ENCODE results near the gene UQCC2.

UQCC2 gene

DNA sequence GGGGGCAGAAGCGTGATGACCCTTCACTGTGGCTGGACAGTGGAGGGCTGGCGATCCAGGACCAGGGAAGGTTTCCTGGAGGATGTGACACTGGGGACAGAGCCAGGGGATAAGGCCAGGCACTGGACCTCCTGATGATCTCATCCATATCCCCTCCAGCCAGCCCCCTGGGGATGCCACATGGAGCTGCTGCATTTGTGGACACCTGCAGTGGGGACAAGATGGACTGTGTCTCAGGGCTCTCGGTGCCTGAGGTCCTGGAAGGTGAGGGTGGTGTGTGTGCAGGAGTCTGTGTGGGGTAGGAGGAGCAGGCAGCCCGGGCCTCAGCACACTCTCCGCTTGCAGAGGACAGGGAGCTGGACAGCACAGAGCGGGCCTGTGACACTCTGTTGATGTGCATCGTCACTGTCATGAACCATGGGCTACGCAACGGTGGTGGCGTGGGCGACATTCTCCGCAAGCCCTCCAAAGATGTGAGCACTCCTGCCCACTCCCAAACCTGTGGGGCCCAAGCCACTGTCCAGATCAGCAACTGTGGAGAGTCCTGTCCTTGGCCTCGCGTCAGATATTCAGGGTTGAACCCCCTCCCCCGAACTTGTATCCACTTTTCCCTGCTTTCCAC is 19.9 kb downstream of the UQCC2 start:
- DNase-seq (ENCODE audit: low read depth) = no peak

DNA sequence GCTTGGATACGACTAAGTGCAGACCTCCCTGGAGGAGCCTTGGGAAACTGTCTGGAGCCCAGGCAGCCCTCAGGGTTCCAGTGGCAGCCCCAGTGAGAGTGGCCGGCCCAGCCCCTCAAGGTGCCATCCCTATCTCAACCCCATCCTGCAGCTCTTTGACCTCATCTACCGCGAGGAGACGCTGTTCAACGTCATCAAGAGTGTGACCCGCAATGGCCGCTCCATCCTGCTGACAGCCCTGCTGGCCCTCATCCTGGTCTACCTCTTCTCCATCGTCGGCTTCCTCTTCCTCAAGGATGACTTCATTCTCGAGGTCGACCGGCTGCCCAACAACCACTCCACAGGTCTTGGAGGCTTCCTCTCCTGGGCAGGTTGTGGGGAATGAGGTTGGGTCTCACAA is 20.7 kb downstream of the UQCC2 start:
- DNase-seq (ENCODE audit: low read depth) = no peak

DNA sequence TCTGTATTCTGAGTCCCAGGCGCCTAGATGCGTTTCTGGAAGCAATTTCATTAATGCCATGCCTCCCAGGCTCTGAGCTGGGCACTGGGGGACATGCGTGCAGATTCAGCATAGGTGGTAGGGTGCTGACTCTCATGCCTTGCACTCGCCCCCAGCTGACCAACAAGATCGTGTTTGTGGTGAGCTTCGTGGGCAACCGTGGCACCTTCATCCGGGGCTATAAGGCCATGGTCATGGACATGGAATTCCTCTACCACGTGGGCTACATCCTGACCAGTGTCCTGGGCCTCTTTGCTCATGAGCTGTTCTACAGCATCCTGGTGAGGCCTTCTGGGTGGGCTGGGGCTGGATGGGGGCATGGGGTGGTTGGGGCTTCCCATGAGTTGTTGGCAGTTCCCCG is 21.6 kb downstream of the UQCC2 start:
- no peak for DNase-seq (ENCODE audit: low read depth)

GRCh38 chr6:33689148-33689494 is 22.4 kb downstream of the UQCC2 start:
- no peak for DNase-seq (ENCODE audit: low read depth)

GRCh38 chr6:33688451-33689147 is 22.9 kb downstream of the UQCC2 start:
- DNase-seq (ENCODE audit: low read depth) = no peak

DNA sequence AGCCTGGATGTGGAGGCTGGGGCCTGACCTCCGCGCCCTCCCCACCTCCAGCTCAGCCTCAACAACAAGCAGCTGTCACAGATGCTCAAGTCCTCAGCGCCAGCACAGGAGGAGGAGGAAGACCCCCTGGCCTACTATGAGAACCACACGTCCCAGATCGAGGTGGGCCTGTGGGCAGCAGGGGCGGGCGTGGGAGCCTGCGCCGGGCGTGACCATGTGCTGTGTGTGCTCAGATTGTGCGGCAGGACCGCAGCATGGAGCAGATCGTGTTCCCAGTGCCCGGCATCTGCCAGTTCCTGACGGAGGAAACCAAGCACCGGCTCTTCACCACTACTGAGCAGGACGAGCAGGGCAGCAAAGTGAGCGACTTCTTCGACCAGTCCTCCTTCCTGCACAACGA is 23.5 kb downstream of the UQCC2 start:
- DNase-seq (ENCODE audit: low read depth) = no peak

GRCh38 chr6:33686981-33687975 is 24.2 kb downstream of the UQCC2 start:
- no peak for DNase-seq (ENCODE audit: low read depth)

- no peak for DNase-seq (ENCODE audit: low read depth)
These were observed 25.1 kb downstream of the UQCC2 start for GRCh38 chr6:33686225-33686924.

- DNase-seq (ENCODE audit: low read depth) = no peak
These were observed 25.9 kb downstream of the UQCC2 start for GRCh38 chr6:33685411-33686224.

DNA sequence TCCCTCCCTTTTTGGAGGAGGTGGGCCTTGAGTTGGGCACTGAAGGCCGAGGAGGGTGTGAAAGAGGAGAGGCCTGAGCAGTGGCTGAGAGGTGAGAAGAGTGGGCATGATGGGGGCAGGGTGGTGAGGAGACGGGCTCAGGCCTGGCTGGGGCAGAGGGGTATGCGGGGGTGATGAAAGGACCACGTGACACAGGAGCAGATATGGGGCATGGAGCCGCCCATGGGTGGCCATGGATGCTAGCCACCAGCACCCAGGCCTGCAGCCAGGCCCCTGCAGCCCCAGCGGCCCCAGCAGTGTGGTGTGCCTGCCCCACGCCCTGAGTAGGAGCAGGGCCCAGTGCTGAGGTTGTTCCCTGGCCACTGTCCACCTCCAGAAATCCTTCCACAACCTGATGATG is 26.5 kb downstream of the UQCC2 start:
- no peak for DNase-seq (ENCODE audit: low read depth)

- no peak for DNase-seq (ENCODE audit: low read depth)
These were observed 27.0 kb downstream of the UQCC2 start for GRCh38 chr6:33684428-33684896.

- no peak for DNase-seq (ENCODE audit: low read depth)
These were observed 27.7 kb downstream of the UQCC2 start for GRCh38 chr6:33683576-33684427.

GRCh38 chr6:33683051-33683571 is 28.4 kb downstream of the UQCC2 start:
- peak; percentile 23 for DNase-seq (ENCODE audit: low read depth)

- DNase-seq (ENCODE audit: low read depth) = no peak
These were observed 29.2 kb downstream of the UQCC2 start for GRCh38 chr6:33682341-33682740.

DNA sequence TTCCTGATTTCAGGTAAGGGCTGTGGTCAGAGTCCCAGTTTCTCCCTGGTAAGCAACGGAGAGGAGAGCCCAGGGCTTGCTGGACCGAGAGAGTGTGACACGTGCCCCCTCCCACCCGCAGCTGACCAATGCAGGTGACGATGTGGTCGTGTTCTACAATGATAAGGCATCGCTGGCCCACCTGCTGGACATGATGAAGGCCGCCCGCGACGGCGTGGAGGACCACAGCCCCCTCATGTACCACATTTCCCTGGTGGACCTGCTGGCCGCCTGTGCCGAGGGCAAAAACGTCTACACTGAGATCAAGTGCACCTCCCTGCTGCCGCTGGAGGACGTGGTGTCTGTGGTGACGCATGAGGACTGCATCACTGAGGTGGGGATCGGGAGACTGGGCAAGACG is 31.7 kb downstream of the UQCC2 start:
- DNase-seq (ENCODE audit: low read depth) = no peak

DNA sequence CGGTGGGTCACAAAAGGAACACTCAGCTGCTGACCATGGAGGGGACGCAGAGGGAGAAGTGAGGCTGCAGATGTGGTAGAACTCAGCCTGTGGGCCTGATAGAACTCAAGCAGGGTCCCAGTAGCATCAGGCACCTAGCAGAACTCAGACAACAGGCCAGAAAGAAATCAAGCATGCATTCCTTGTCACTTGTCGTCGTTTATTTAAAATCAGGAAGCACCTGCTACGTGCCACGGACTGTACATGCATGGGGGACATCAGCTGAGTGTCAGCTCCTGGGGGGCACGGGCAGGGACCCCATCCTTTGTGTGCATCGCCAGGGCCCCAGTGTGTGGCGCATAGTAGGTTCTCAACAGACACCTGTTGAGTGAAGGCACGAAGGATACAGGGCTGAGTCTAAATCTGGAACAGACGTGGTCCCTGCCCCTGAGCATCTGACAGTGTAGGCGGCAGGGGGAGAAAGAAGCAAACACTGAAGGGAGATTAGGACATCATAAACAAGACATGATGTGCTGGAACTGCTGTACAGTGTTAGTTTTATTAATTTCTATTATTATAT is 32.5 kb downstream of the UQCC2 start:
- DNase-seq (ENCODE audit: low read depth) = no peak

DNA sequence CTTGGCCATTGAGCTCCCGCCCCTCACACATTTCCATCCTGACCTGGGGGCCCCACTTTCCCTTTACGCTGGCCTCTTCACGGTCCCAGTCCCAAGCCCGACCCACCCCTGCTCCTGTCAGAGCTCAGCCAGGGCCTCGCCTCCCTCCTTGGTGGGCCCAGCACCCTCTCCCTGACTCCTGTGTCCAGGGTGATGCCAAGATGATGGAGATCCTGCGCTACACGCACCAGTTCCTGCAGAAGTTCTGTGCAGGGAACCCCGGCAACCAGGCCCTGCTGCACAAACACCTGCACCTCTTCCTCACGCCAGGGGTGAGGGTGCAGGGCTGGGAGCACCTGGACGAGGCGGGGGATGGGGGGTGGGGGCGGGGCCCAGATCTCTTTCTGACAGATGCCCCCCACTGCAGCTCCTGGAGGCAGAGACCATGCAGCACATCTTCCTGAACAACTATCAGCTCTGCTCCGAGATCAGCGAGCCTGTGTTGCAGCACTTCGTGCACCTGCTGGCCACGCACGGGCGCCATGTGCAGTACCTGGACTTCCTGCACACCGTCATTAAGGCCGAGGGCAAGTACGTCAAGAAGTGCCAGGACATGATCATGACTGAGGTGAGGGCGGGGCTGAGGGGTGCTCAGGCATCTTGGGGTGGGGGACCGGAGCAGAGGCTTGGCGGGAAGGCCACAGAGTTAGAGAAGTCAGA is 33.1 kb downstream of the UQCC2 start:
- no peak for DNase-seq (ENCODE audit: low read depth)

- DNase-seq (ENCODE audit: low read depth) = no peak
These were observed 33.8 kb downstream of the UQCC2 start for GRCh38 chr6:33677689-33678088.

GRCh38 chr6:33677143-33677660 is 34.3 kb downstream of the UQCC2 start:
- no peak for DNase-seq (ENCODE audit: low read depth)

Data from activated T-cell treated with anti-CD3 and anti-CD28 coated beads for 24 hours (primary cell).